ENCODE data around the gene CCSER1.
"Not testable (repeated sequence)": the region's sequence is repeated elsewhere in the genome, so short reads cannot be mapped to it uniquely, and the experiment has no call there.

The CCSER1 gene

GRCh38 chr4:90458576-90458975, 331.4 kb downstream of the CCSER1 start:
- DNase-seq, result no peak

- DNase-seq, result no peak
These were observed 347.3 kb downstream of the CCSER1 start for GRCh38 chr4:90474484-90474883.

GRCh38 chr4:90476019-90476418, 348.8 kb downstream of the CCSER1 start:
- no peak for DNase-seq

GRCh38 chr4:90476586-90476985, 349.4 kb downstream of the CCSER1 start:
- no peak for DNase-seq

DNA sequence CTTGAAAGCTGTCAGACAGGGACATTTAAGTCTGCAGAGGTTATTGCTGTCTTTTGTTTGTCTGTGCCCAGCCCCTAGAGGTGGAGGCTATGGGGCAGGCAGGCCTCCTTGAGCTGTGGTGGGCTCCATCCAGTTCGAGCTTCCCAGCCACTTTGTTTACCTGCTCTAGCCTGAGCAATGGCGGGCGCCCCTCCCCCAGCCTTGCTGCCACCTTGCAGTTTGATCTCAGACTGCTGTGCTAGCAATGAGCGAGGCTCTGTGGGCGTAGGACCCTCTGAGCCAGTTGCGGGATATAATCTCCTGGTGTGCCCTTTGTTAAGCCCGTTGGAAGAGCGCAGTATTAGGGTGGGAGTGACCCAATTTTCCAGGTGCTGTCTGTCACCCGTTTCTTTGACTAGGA, 357.7 kb downstream of the CCSER1 start:
- not testable (repeated sequence) for DNase-seq

DNA sequence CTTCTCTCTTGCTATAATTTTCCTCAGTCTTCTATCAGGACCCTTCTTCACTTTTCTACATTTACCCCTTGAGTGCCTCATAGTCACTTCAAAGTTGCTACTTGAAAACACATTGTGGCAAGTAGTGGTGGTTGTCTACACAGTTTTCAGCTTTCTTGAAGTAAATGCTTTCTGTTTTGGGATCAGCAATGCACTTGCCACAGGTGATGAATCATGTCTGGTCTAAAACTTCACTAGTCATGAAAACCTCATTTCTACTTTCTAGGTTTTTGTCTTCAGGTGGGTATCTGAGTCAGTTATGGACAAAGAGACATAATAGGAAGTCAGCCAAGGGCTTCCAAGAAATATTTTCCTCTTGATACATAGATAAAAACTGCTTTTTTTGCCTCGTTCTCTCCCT, 359.2 kb downstream of the CCSER1 start:
- DNase-seq, result no peak

GRCh38 chr4:90495211-90495610, 368.0 kb downstream of the CCSER1 start:
- DNase-seq, result no peak

DNA sequence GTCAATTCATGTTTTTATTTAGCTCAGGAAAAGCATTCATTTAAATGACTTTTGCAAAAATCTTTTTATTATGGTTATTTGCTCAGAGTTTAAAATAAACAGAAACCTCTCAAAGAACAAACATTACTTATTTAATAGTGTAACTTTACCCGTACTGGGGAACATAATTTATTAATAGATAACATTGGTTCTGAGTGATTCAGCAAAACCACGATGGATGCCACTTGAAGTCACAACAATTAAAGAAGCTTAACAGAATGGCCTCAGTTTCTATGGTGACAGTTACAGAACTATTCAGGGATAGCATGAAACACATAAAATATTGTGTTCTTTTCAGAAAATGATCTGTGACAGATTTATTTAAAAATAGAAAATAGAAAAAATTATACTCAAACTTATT, 368.7 kb downstream of the CCSER1 start:
- DNase-seq, result no peak

GRCh38 chr4:90498175-90498574, 371.0 kb downstream of the CCSER1 start:
- DNase-seq, result no peak

GRCh38 chr4:90503677-90504076, 376.5 kb downstream of the CCSER1 start:
- DNase-seq, result no peak

DNA sequence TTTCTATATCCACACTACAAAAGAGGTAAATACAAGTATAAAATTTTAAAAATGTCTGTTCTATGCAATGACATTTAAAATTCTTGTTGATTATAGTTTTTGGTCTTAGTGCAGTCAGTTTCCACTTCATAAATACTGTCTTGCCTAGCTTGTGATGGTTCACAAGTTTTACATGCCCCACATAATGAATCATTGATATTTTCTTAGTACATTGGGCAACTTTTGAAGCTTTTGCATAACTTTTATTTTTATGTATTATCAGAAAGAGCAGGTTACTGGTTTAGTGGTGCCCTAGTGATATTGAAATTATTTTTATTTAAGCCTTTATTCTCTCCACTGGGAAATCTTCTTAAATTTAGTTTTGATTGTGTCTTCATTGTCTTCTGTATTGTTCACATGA, 388.0 kb downstream of the CCSER1 start:
- no peak for DNase-seq

DNA sequence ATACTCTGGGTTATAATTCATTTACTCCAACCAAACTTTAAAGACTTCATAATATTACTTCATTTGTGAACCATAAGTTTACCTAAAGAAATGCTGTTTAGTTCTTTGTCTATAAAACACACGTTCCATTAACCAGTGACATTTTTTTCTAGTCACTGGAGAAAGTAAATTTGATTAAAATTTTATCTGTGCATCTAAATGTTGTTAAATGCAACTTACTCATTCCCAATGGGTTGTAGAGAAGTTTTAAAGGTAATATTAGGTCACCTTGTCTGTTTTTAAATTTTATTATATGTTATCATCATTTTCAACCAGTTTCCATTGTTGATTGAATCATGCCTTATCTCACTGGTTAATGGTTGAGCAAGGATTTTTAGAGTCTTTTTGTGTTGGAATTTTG, 401.4 kb downstream of the CCSER1 start:
- no peak for DNase-seq

- no peak for DNase-seq
These were observed 409.2 kb downstream of the CCSER1 start for GRCh38 chr4:90536408-90536807.

DNA sequence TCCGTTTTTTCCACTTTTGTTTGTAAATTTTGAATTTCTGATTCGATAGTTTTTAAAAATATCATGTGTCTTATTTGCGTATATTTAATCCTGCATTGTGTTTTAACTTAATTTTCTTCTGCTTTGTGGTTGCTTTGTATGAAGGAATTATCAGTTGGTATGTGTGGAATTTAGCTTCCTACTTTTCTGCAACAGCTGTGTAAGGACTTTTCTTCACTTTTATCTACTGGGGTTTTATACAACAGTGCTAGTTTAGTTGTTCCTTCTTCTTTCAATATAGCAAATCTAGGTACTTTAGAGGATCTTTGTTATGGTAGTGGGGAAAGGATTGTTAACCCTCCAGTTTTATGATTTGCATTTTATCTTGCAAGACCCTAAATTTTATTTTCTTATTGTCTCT, 410.3 kb downstream of the CCSER1 start:
- no peak for DNase-seq

- no peak for DNase-seq
These were observed 413.3 kb downstream of the CCSER1 start for GRCh38 chr4:90540536-90540935.

- DNase-seq, result no peak
These were observed 415.0 kb downstream of the CCSER1 start for GRCh38 chr4:90542216-90542615.

DNA sequence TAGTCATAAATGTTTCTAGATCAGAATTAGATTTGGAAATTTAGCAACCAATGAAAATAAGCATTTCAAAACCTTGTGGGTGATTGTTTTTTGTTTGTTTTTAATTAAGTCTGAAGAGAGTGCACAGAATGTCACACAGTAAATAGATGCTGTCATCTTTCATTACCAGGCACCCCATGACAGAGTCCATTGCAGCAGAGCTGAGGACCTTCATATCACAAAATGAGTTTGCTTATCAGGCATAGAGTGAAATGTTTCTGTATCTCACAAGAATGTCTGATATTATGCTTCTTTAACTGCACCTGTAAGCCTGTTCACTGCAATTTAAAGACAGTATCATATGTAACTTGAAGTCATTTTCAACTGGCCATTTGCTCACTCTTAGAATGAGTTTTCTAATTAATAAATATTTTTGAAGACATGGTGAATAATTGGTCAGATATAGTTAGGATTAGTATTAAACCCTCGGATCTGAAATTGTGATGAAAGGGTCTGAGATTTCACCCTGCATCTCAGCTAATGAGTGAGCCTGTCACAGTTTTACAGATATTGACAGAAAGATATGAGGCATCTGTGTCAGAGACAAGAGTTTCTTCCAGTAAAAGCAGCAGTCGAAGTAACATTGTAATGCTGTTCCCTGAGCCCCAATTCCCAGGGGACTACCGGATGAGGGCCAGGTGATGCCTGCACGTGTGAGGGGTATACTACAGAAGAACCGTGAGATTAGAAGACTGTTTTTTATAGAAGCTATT, 416.4 kb downstream of the CCSER1 start:
- no peak for DNase-seq

- no peak for DNase-seq
These were observed 417.4 kb downstream of the CCSER1 start for GRCh38 chr4:90544532-90545045.

GRCh38 chr4:90545380-90545779, 418.2 kb downstream of the CCSER1 start:
- DNase-seq, result no peak

DNA sequence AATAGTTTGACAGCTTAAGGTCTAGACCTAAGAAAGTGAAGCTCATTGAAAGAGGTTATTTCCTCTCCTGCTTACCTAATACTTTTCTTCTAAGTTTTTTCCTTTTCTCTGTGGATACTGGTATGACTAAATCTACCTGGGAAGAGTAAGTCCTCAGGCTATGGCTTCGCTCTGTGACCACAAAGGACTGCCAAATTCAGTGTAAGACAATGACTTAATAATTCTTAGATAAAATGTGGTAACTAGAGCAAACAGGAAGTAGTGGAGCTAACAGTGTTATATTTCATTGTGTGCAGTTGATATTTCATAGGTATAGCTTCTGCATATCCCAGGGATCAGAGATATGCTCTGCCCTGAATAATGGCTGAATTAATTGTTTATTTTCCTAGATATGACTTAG, 418.9 kb downstream of the CCSER1 start:
- DNase-seq, result no peak

- DNase-seq, result no peak
These were observed 443.4 kb downstream of the CCSER1 start for GRCh38 chr4:90570615-90571014.

DNA sequence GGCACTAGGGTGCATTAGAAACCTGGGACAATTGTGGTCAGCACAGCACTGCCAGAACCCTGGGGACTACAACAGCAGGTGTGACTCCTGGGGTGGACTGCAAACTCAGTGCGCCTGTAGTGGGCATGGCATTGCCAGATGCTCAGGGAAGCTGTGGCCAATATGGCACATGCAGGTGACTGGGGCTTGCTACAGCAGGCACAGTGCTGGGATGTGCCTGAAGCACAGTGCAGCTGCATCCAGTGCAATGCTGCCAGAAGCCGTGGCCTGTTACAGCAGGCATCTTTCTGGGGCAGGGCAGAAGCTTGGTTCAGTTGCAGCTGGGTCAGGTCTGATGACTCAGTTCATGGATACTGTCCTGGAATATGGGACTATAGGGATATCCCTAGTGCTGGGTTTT, 445.8 kb downstream of the CCSER1 start:
- no peak for DNase-seq

- no peak for DNase-seq
These were observed 448.2 kb downstream of the CCSER1 start for GRCh38 chr4:90575371-90575770.

DNA sequence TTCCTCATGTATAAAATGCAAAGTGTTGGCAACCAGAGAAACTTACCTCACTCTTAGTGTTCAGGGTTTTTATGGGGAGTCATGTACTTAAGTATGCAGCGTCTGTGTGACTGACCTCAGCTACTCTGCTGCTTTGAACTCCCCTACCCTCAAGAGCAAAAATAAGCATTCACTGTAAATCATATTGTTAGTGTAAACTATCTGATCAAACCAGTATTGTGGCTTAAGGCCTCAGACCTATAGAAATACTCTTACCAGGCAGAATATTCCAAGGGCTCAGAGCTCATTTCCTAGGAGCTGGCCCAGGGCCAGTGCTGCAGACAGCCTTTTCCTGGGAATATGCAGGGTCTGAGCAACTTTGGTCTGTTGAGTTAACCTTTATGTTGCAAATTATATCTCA, 453.1 kb downstream of the CCSER1 start:
- no peak for DNase-seq

- no peak for DNase-seq
These were observed 454.9 kb downstream of the CCSER1 start for GRCh38 chr4:90582087-90582486.
